Spleen (tissue), 11 donors: ENCODE results near the gene GALNT3. TPM values are rescaled to one million over a fixed set of nuclear protein-coding genes. Genes with fewer than 3 reads are reported as not detected.

Experiments used
- DNase-seq: peaks from one replicate; pipeline ENCODE4 v3.0.0-alpha.2; 2020
- H3K27ac ChIP-seq, 8 donors: fragments of 200-600 bp; sonication (generic) in 7 of 8; 1 replicate in 4 of 8; 2 replicates in 4 of 8; pipeline versions ENCODE4 v1.5.0 to v1.8.0; 2016 to 2021; ENCODE audit warnings: inconsistent platforms in 4 of 8, mild to moderate bottlenecking in 4 of 8, moderate library complexity in 1 of 8
- H3K27me3 ChIP-seq, 7 donors: fragments of 200-600 bp; sonication (generic) in 6 of 7; replicated peaks in 1 of 7; 1 replicate in 4 of 7; 2 replicates in 3 of 7; pipeline versions ENCODE4 v1.5.0 to v1.8.0; 2016 to 2021; ENCODE audit warnings: inconsistent platforms in 3 of 7, mild to moderate bottlenecking in 1 of 7
- H3K36me3 ChIP-seq, 6 donors: fragments of 200-600 bp; sonication (generic) in 5 of 6; 1 replicate in 4 of 6; 2 replicates in 2 of 6; pipeline versions ENCODE4 v1.5.0 to v1.8.0; 2016 to 2021; ENCODE audit warnings: inconsistent platforms in 2 of 6
- H3K4me1 ChIP-seq, 6 donors: fragments of 200-600 bp; sonication (generic) in 5 of 6; 1 replicate in 3 of 6; 2 replicates in 3 of 6; pipeline versions ENCODE4 v1.5.0 to v1.8.0; 2016 to 2021; ENCODE audit warnings: inconsistent platforms in 3 of 6
- H3K4me3 ChIP-seq, 8 donors: fragments of 200-600 bp; sonication (generic) in 7 of 8; 1 replicate in 4 of 8; 2 replicates in 4 of 8; pipeline versions ENCODE4 v1.5.0 to v1.8.0; 2016 to 2021; ENCODE audit warnings: inconsistent platforms in 4 of 8, mild to moderate bottlenecking in 4 of 8, moderate library complexity in 2 of 8
- H3K9me3 ChIP-seq, 8 donors: fragments of 200-600 bp; sonication (generic) in 7 of 8; 1 replicate in 4 of 8; 2 replicates in 4 of 8; pipeline versions ENCODE4 v1.5.0 to v1.8.0; 2016 to 2021; ENCODE audit warnings: inconsistent platforms in 4 of 8
- CTCF ChIP-seq, 11 experiments: fragments of 200-600 bp in 7 of 11; fragments of 450-650 bp in 4 of 11; sonication (generic) in 4 of 11; IDR thresholded peaks in 8 of 11; conservative IDR thresholded peaks in 3 of 11; 1 replicate in 7 of 11; 2 replicates in 4 of 11; pipeline versions ENCODE4 v1.4.0 to v1.8.0; 2016 to 2021; ENCODE audit warnings: antibody characterized with exemption in 11 of 11, inconsistent platforms in 4 of 11, mild to moderate bottlenecking in 1 of 11
- POLR2A ChIP-seq, 3 donors: fragments of 450-650 bp; IDR thresholded peaks; one replicate each; pipeline ENCODE4 v1.5.1; 2017; ENCODE audit warnings: antibody characterized with exemption in 3 of 3, mild to moderate bottlenecking in 1 of 3
- POLR2AphosphoS5 ChIP-seq, 3 donors: sonication (generic); formaldehyde crosslinking; IDR thresholded peaks; one replicate each; pipeline ENCODE4 v1.5.1; 2017; ENCODE audit warnings: antibody characterized with exemption in 3 of 3
- WGBS, 5 donors: extraction: QIAGEN DNeasy Blood & Tissue Kit in 3 of 5; methylation state at CpG; one replicate each; pipeline versions ENCODE4 v1.1.5 to v1.1.7; 2013 to 2018; 5-methylcytosine and 5-hydroxymethylcytosine counted together
- intact Hi-C: fragments of 100-400 bp; cut with DNase I; formaldehyde crosslinking; loops from one replicate; pipeline ENCODE4 v1.15.0; 2023; ENCODE audit warnings: low total_unique reads
- polyA plus RNA-seq, 3 donors: library from polyadenylated mRNA; stranded (reverse); fragments of 200-250 nt; gene quantifications; one replicate each; pipeline ENCODE4 v1.2.1, GENCODE V29; 2013
- total RNA-seq, 7 donors: library from RNA; depleted of rRNA in 3 of 7; stranded (reverse); fragments of >200 nt in 3 of 7; fragmentation: NEBNext Ultra II Directional in 4 of 7; extraction: Animal tissue kit (Norgen Biotek cat#: 25700) in 4 of 7; gene quantifications; one replicate each; pipeline versions ENCODE4 v1.1.0 to v1.2.1, GENCODE V29; 2016 to 2021
- donor health status: healthy with polysubstance abuse.
- donor health status: DM: no; HTN: no; CAD: no; lungs with moderate emphysema.
- donor health status: DM: no; HTN: no; CAD: no.
- donor health status: Bipolar disorder and iron deficiency.
- donor health status: healthy.
- donor health status: DM: no; HTN: no; CAD: no.
- donor health status: DM: yes; HTN: yes; CAD: no.

Gene GALNT3
- total and polyA plus RNA-seq, 10 donors: 5.6 to 58.1 (median 31.2) TPM

GRCh38 chr2:165827016-165827920 is 33.2 kb upstream of the GALNT3 start:
- 88 to 94% (median 91%) methylated on average over 3 of the region's 3 CpGs for WGBS, 5 donors

GRCh38 chr2:165825041-165825440 is 31.0 kb upstream of the GALNT3 start:
- Histone ChIP-seq H3K4me1 (peaks cover 0 to 7% (median 0%) of the 10 kb centered on the region in 6 donors), H3K27me3 (no peaks in the 10 kb centered on the region), H3K4me3 (no peak overlapping the region), H3K36me3 (no peaks in the 10 kb centered on the region), H3K9me3 (no peaks in the 10 kb centered on the region), H3K27ac (no peak overlapping the region)
- intact Hi-C loops: no loop called here
- TF ChIP-seq POLR2AphosphoS5 (IDR thresholded peaks at IDR 0.05): no peak
- no peak for TF ChIP-seq POLR2A (IDR thresholded peaks at IDR 0.05)
- TF ChIP-seq CTCF (IDR thresholded peaks at IDR 0.05 in 8 of 11, conservative IDR thresholded peaks at IDR 0.05 in 3 of 11): no peak
- 42 to 59% (median 56%) methylated on average over 2 of the region's 2 CpGs for WGBS, 5 donors
- DNase-seq: no peak

More at GRCh38 chr2:165827016-165827920, 33.2 kb upstream of the GALNT3 start:
- no peak overlapping the region for H3K27ac ChIP-seq
- H3K4me3 ChIP-seq: no peak overlapping the region
- TF ChIP-seq CTCF (IDR thresholded peaks at IDR 0.05 in 8 of 11, conservative IDR thresholded peaks at IDR 0.05 in 3 of 11) (no peak), POLR2A (IDR thresholded peaks at IDR 0.05) (no peak), POLR2AphosphoS5 (IDR thresholded peaks at IDR 0.05) (no peak)
- no peaks in the 10 kb centered on the region for H3K36me3 ChIP-seq
- no peaks in the 10 kb centered on the region for H3K9me3 ChIP-seq
- H3K4me1 ChIP-seq: no peaks in the 10 kb centered on the region
- intact Hi-C loops: no loop called here
- no peaks in the 10 kb centered on the region for H3K27me3 ChIP-seq
- no peak for DNase-seq

GRCh38 chr2:165820296-165820695 is 26.2 kb upstream of the GALNT3 start:
- H3K4me1 ChIP-seq: peaks cover 0 to 25% (median 13%) of the 10 kb centered on the region in 6 donors
- TF ChIP-seq POLR2A (IDR thresholded peaks at IDR 0.05) (no peak), POLR2AphosphoS5 (IDR thresholded peaks at IDR 0.05) (no peak), CTCF (IDR thresholded peaks at IDR 0.05 in 8 of 11, conservative IDR thresholded peaks at IDR 0.05 in 3 of 11) (no peak)
- intact Hi-C loops: no loop called here
- no peak overlapping the region for H3K27ac ChIP-seq
- H3K4me3 ChIP-seq: no peak overlapping the region
- H3K27me3 ChIP-seq: no peaks in the 10 kb centered on the region
- no peaks in the 10 kb centered on the region for H3K9me3 ChIP-seq
- no peak for DNase-seq
- 57 to 81% (median 69%) methylated on average over 2 of the region's 2 CpGs for WGBS, 5 donors
- no peaks in the 10 kb centered on the region for H3K36me3 ChIP-seq

GRCh38 chr2:165818920-165819319 is 24.9 kb upstream of the GALNT3 start:
- Histone ChIP-seq H3K4me1 (peaks cover 0 to 33% (median 14%) of the 10 kb centered on the region in 6 donors), H3K4me3 (no peak overlapping the region), H3K27me3 (no peaks in the 10 kb centered on the region), H3K9me3 (no peaks in the 10 kb centered on the region), H3K27ac (no peak overlapping the region), H3K36me3 (no peaks in the 10 kb centered on the region)
- intact Hi-C loops: no loop called here
- no peak for DNase-seq
- WGBS, 5 donors: 56 to 73% (median 64%) methylated on average over 1 of the region's 1 CpG
- TF ChIP-seq POLR2AphosphoS5 (IDR thresholded peaks at IDR 0.05) (no peak), CTCF (IDR thresholded peaks at IDR 0.05 in 8 of 11, conservative IDR thresholded peaks at IDR 0.05 in 3 of 11) (no peak), POLR2A (IDR thresholded peaks at IDR 0.05) (no peak)
